Measurements from ENCODE around the gene NUDT16.

DNA sequence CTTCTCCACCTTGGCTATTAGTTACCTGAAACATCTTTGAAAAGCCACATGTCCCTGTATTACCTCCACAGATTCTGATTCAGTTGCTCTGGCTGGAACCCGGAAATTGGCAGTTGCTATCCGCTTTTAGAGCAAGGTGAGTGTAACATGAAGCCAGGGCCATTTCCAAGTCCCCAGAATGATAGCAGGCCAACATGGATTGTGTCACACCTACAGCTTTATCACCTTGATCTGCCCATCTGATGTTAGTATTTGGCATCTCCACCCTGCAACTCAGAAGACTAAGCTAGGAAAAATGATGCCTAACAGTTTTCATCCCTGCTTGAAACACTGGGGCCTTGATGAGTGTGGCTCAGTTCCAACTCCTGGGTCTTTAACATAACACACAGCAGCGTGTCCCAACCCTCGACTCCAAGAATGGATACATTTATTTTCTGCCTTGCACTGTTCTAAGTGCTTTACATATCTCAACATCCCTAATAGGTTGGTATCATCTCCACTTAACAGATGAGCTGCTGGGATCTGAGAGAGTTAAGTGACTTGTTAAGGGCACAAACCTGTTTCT, 21.3 kb upstream of the NUDT16 start:
- TF ChIP-seq, protein P1, sequence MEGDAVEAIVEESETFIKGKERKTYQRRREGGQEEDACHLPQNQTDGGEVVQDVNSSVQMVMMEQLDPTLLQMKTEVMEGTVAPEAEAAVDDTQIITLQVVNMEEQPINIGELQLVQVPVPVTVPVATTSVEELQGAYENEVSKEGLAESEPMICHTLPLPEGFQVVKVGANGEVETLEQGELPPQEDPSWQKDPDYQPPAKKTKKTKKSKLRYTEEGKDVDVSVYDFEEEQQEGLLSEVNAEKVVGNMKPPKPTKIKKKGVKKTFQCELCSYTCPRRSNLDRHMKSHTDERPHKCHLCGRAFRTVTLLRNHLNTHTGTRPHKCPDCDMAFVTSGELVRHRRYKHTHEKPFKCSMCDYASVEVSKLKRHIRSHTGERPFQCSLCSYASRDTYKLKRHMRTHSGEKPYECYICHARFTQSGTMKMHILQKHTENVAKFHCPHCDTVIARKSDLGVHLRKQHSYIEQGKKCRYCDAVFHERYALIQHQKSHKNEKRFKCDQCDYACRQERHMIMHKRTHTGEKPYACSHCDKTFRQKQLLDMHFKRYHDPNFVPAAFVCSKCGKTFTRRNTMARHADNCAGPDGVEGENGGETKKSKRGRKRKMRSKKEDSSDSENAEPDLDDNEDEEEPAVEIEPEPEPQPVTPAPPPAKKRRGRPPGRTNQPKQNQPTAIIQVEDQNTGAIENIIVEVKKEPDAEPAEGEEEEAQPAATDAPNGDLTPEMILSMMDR (IDR thresholded peaks at IDR 0.05; ENCODE audit: low read depth, low read length): no peak
- TF ChIP-seq EZH2phosphoT487 (IDR thresholded peaks at IDR 0.05; ENCODE audit: low read depth): no peak
